Colonic mucosa (tissue), 4 donors: ENCODE data around the gene SLC9B1. TPM values are rescaled to one million over a fixed set of nuclear protein-coding genes. Genes with fewer than 3 reads are reported as not detected.

ENCODE experiments used
- DNase-seq: peaks from one replicate; pipeline ENCODE4 v3.0.0-alpha.2; 2020
- H3K27ac ChIP-seq: fragments of 200-600 bp; one replicate; pipeline ENCODE4 v1.8.0; 2021
- H3K27me3 ChIP-seq: fragments of 200-600 bp; one replicate; pipeline ENCODE4 v1.8.0; 2021
- H3K36me3 ChIP-seq: fragments of 200-600 bp; one replicate; pipeline ENCODE4 v1.8.0; 2021
- H3K4me1 ChIP-seq: fragments of 200-600 bp; one replicate; pipeline ENCODE4 v1.8.0; 2021; ENCODE audit warnings: mild to moderate bottlenecking
- H3K4me3 ChIP-seq: fragments of 200-600 bp; one replicate; pipeline ENCODE4 v1.8.0; 2021
- H3K9ac ChIP-seq, 2 donors: one replicate each; pipeline ENCODE4 v1.7.0; 2013; ENCODE audit warnings: control low read depth in 2 of 2, low read depth in 2 of 2, low read length in 2 of 2
- H3K9me3 ChIP-seq: fragments of 200-600 bp; one replicate; pipeline ENCODE4 v1.8.0; 2021
- CTCF ChIP-seq: fragments of 200-600 bp; IDR thresholded peaks from one replicate; pipeline ENCODE4 v1.8.0; 2022; ENCODE audit warnings: antibody characterized with exemption, mild to moderate bottlenecking
- intact Hi-C: fragments of 100-400 bp; cut with DNase I; formaldehyde crosslinking; loops from one replicate; pipeline ENCODE4 v1.14.1; 2022
- total RNA-seq, 2 donors: library from RNA; stranded (reverse); fragmentation: NEBNext Ultra II Directional in 1 of 2; extraction: Animal tissue kit (Norgen Biotek cat#: 25700) in 1 of 2; gene quantifications; one replicate each; pipeline ENCODE4 v1.2.1, GENCODE V29; 2021
- donor health status: healthy.
- donor health status: DM: no; HTN: no; CAD: no.
- donor health status: DM: no; HTN: no; CAD: no.

SLC9B1 gene
- total RNA-seq, 2 donors from 2014 or later, result not detected

DNA sequence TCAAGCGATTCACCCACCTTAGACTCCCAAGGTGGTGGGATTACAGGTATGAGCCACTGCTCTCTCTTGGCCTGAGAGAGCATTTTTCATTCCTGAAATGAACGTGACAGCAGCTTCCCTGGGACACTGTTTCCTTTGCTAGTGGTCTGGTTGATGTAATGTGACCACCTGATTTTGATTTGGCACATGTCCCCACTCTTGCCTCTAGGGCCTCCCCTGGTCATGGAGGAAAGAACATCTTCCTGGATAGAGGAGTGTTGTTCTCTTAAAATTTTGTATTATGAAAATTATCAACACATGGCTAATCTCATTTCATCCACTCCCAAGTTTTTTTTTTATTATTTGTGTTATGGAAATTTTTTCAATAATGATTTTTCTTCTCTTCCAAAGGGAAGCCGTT is 33.3 kb upstream of the SLC9B1 start:
- no peak for TF ChIP-seq CTCF

DNA sequence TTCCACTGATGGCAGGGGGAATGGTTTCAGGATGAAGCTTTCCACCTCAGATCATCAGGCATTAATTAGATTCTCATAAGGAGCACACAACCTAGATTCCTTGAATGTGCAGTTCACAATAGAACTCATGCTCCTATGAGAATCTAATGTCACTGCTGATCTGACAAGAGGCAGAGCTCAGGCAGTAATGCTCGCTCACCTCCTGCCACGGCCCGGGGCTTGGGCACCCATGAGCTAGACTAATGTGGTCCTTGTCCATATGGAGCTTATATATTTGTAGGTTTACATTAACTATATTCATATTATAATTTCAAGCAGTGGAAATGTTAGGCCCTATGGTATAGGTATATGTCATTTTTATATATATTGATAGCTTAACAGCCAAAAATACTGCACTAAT is 32.6 kb upstream of the SLC9B1 start:
- TF ChIP-seq CTCF, result no peak
- Histone ChIP-seq H3K9me3 (no peaks in the 10 kb centered on the region), H3K4me1 (no peaks in the 10 kb centered on the region), H3K27ac (no peak overlapping the region), H3K36me3 (no peaks in the 10 kb centered on the region), H3K4me3 (no peak overlapping the region), H3K27me3 (no peaks in the 10 kb centered on the region), H3K9ac (no peak overlapping the region)
- intact Hi-C loops, result no loop called here
- DNase-seq, result no peak

More for the DNA sequence above, 33.3 kb upstream of the SLC9B1 start:
- no peak overlapping the region for H3K9ac ChIP-seq
- no peaks in the 10 kb centered on the region for H3K27me3 ChIP-seq
- no peak overlapping the region for H3K4me3 ChIP-seq
- no peaks in the 10 kb centered on the region for H3K9me3 ChIP-seq
- no peaks in the 10 kb centered on the region for H3K36me3 ChIP-seq
- no peaks in the 10 kb centered on the region for H3K4me1 ChIP-seq
- H3K27ac ChIP-seq, result no peak overlapping the region
- no peak for DNase-seq
- intact Hi-C loops, result no loop called here

- H3K27me3 ChIP-seq, result no peaks in the 10 kb centered on the region
- no peaks in the 10 kb centered on the region for H3K4me1 ChIP-seq
- DNase-seq, result no peak
- H3K9me3 ChIP-seq, result no peaks in the 10 kb centered on the region
- H3K36me3 ChIP-seq, result no peaks in the 10 kb centered on the region
- intact Hi-C loops, result no loop called here
- no peak overlapping the region for H3K27ac ChIP-seq
- H3K4me3 ChIP-seq, result no peak overlapping the region
- no peak for TF ChIP-seq CTCF
- no peak overlapping the region for H3K9ac ChIP-seq
These were observed 31.4 kb upstream of the SLC9B1 start for GRCh38 chr4:103050736-103051436.

DNA sequence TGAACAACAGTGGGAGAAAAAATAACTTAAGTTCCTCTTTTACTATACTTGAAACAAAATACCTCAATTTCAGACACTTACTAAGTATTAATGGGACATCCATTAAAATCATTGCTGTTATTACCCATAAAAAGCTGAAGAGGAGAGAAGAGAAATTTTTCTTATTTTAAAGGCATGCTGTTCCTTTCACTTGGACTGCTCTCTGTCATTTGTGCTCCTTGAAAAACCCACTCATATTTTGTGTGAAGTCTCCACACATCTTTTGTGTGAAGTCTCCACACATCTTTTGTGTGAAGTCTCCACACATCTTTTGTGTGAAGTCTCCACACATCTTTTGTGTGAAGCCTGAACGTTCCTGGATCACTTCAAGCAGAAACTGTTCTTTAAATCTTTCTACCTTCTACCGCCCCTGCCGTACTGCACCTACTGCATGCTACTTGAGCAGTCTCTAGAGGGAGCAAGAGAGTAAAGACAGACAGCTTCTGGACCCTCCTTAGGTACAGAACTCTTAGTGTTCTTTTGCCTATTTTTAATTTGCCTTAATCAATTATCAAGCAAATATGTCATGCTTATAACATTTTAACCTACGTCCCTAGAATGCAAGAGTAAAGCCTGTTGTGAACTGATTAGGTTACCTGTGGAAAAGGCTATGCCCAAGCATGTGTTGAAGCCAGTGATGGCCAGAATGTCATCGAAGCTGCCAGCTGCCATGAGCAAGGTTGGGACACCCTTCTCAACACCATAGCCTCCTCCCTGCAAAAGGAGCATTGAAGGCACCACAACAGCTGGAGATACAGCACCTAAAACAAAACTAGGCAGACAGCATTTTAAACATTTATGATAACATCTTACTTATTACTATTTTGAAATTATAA is 27.1 kb upstream of the SLC9B1 start:
- no peak overlapping the region for H3K9ac ChIP-seq
- peak; percentile 22 for DNase-seq
- no peaks in the 10 kb centered on the region for H3K9me3 ChIP-seq
- TF ChIP-seq CTCF, result peak; percentile 65
- no peak overlapping the region for H3K27ac ChIP-seq
- no peaks in the 10 kb centered on the region for H3K27me3 ChIP-seq
- no peak overlapping the region for H3K4me3 ChIP-seq
- H3K4me1 ChIP-seq, result no peaks in the 10 kb centered on the region
- no peaks in the 10 kb centered on the region for H3K36me3 ChIP-seq
- intact Hi-C loops, result no loop called here

DNA sequence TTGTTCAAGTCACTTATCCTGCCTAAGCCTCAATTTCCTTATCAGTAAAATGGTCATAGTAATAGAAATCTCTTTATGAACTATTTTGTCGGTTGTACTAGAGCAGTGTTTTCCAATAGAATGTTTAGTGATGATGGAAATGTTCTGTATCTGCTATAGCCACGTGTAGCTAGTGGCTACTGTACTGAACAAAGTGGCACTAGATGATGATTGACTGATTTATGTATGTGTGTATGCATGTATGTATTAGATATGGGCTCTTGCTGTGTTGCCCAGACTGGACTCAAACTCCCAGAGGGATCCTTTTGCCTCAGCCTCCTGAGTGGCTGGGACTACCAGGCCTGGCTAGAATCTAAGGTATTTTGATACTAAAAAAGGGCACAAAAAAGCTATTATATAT is 24.7 kb upstream of the SLC9B1 start:
- H3K36me3 ChIP-seq, result no peaks in the 10 kb centered on the region
- TF ChIP-seq CTCF, result no peak
- no peaks in the 10 kb centered on the region for H3K9me3 ChIP-seq
- H3K4me1 ChIP-seq, result no peaks in the 10 kb centered on the region
- no peak overlapping the region for H3K9ac ChIP-seq
- H3K4me3 ChIP-seq, result no peak overlapping the region
- DNase-seq, result no peak
- intact Hi-C loops, result no loop called here
- H3K27me3 ChIP-seq, result no peaks in the 10 kb centered on the region
- H3K27ac ChIP-seq, result no peak overlapping the region
